ENCODE measurements around the gene SDR39U1. TPM values are rescaled to one million over a fixed set of nuclear protein-coding genes. Genes with fewer than 3 reads are reported as not detected.

Gene SDR39U1
- total RNA-seq, 1 donor from 2014 or later, result 29.7 TPM

GRCh38 chr14:24390701-24391468 lies 51.7 kb downstream of the SDR39U1 start:
- H3K36me3 ChIP-seq (ENCODE audit: control insufficient read depth, insufficient read depth, low read length), result no peaks in the 10 kb centered on the region
- DNase-seq (ENCODE audit: low read depth), result no peak
- no peak overlapping the region for H3K4me3 ChIP-seq (ENCODE audit: low read depth, low read length)
- H3K27me3 ChIP-seq (ENCODE audit: control insufficient read depth, insufficient read depth, low read length), result no peaks in the 10 kb centered on the region
- TF ChIP-seq CTCF (IDR thresholded peaks at IDR 0.05; ENCODE audit: insufficient read depth, low read length, poor library complexity, severe bottlenecking), result no peak

Other genes starting within 250 kb of the SDR39U1 start
- gene TM9SF1, start 247.3 kb downstream of the SDR39U1 start, total RNA-seq, result 55.6 and 58.1 TPM in 2 replicates
- not detected in 2 replicates for gene TSSK4, start 237.1 kb downstream of the SDR39U1 start, total RNA-seq
- 92.8 and 112 TPM in 2 replicates for gene CHMP4A, start 229.3 kb downstream of the SDR39U1 start, total RNA-seq
- 11.8 and 19.9 TPM in 2 replicates for gene MDP1, start 226.7 kb downstream of the SDR39U1 start, total RNA-seq
- gene NEDD8, start 210.4 kb downstream of the SDR39U1 start, total RNA-seq, result 157 and 180 TPM in 2 replicates
- gene GMPR2, start 209.8 kb downstream of the SDR39U1 start, total RNA-seq, result 54.7 and 56.6 TPM in 2 replicates
- 57.3 and 67.2 TPM in 2 replicates for gene TINF2, start 200.2 kb downstream of the SDR39U1 start, total RNA-seq
- 3.1 and 12.3 TPM in 2 replicates for gene TGM1, start 179.6 kb downstream of the SDR39U1 start, total RNA-seq
- 54.0 and 59.2 TPM in 2 replicates for gene RABGGTA, start 171.2 kb downstream of the SDR39U1 start, total RNA-seq
- gene DHRS1, start 143.0 kb downstream of the SDR39U1 start, total RNA-seq, result 44.9 and 48.5 TPM in 2 replicates
- gene NOP9, start 142.9 kb downstream of the SDR39U1 start, total RNA-seq, result 27.1 and 28.7 TPM in 2 replicates
- gene CIDEB, start 134.8 kb downstream of the SDR39U1 start, total RNA-seq, result 1.1 and 3.8 TPM in 2 replicates
- gene LTB4R2, start 132.6 kb downstream of the SDR39U1 start, total RNA-seq, result 1.5 and 8.0 TPM in 2 replicates
- gene LTB4R, start 131.3 kb downstream of the SDR39U1 start, total RNA-seq, result 2.8 and 4.7 TPM in 2 replicates
- 4.0 and 9.0 TPM in 2 replicates for gene ADCY4, start 107.7 kb downstream of the SDR39U1 start, total RNA-seq
- 2.3 and 2.9 TPM in 2 replicates for gene RIPK3, start 102.8 kb downstream of the SDR39U1 start, total RNA-seq
- 8.0 and 14.0 TPM in 2 replicates for gene NFATC4, start 74.6 kb downstream of the SDR39U1 start, total RNA-seq
- gene NYNRIN, start 43.8 kb downstream of the SDR39U1 start, total RNA-seq, result 6.0 and 6.3 TPM in 2 replicates
- gene CBLN3, start 13.1 kb downstream of the SDR39U1 start, total RNA-seq, result 0.34 and 0.88 TPM in 2 replicates
- gene KHNYN, start 12.8 kb downstream of the SDR39U1 start, total RNA-seq, result 44.0 and 47.8 TPM in 2 replicates
- gene CMA1, start 65.5 kb upstream of the SDR39U1 start, total RNA-seq, result not detected in 2 replicates
- gene CTSG, start 133.5 kb upstream of the SDR39U1 start, total RNA-seq, result not detected in 2 replicates
- not detected in 2 replicates for gene GZMH, start 166.9 kb upstream of the SDR39U1 start, total RNA-seq
- not detected in 2 replicates for gene GZMB, start 191.4 kb upstream of the SDR39U1 start, total RNA-seq